Measurements from ENCODE around the gene MORN3. TPM values are rescaled to one million over a fixed set of nuclear protein-coding genes. Genes with fewer than 3 reads are reported as not detected.

Gene MORN3
- total RNA-seq, 1 experiment from 2014 or later = 0.37 TPM

- Mint-ChIP-seq H3K4me1 (peaks cover 29% of the 10 kb centered on the region), H3K27me3 (ENCODE audit: low read depth) (no peaks in the 10 kb centered on the region), H3K4me3 (no peak overlapping the region), H3K9me3 (no peaks in the 10 kb centered on the region), H3K27ac (peak overlapping the region; percentile 60; the same call in 1 of the 2 replicates), H3K36me3 (peaks cover 14% of the 10 kb centered on the region; the same call in 1 of the 2 replicates)
- DNase-seq (ENCODE audit: low spot score) (no peak), ATAC-seq (peak; percentile 16; the same call in 1 of the 2 replicates)
- POLR2A ChIA-PET = interaction anchor here (0.6 to 1.3 kb wide), 3 partner anchors 9 to 58 kb away, joined by 4 to 6 read pairs (median 4); no protein-coding TSS in a partner anchor
- TF ChIP-seq ZNF121 (CRISPR knock-in tag; IDR thresholded peaks at IDR 0.05) (0 out of 2 replicates have a peak, but pooled peaks have one; percentile 25), ZNF317 (CRISPR knock-in tag; IDR thresholded peaks at IDR 0.05; ENCODE audit: borderline replicate concordance, low read depth) (no peak), JAZF1 (CRISPR knock-in tag; IDR thresholded peaks at IDR 0.05) (no peak)
- CTCF ChIA-PET = interaction anchor here (0.6 to 3.8 kb wide), 5 partner anchors 11 to 159 kb away, joined by 3 to 15 read pairs (median 3); partner anchors contain the start of gene ORAI1
Measured at GRCh38 chr12:121637231-121637914, 32.1 kb downstream of the MORN3 start.

GRCh38 chr12:121634836-121635235, 34.6 kb downstream of the MORN3 start:
- DNase-seq (ENCODE audit: low spot score) (no peak), ATAC-seq (no peak)
- POLR2A ChIA-PET = interaction anchor here (1.6 kb wide), 1 partner anchor 52 kb away, joined by 3 read pairs; no protein-coding TSS in a partner anchor
- Mint-ChIP-seq H3K4me3 (no peak overlapping the region), H3K4me1 (peaks cover 51% of the 10 kb centered on the region), H3K36me3 (peaks cover 11% of the 10 kb centered on the region; the same call in 1 of the 2 replicates), H3K27ac (no peak overlapping the region), H3K9me3 (no peaks in the 10 kb centered on the region), H3K27me3 (ENCODE audit: low read depth) (no peaks in the 10 kb centered on the region)
- CTCF ChIA-PET = interaction anchor here (1.2 to 3.8 kb wide), 5 partner anchors 8 to 82 kb away, joined by 3 to 15 read pairs (median 10); partner anchors contain the start of gene ORAI1
- TF ChIP-seq ZNF671 (CRISPR knock-in tag; IDR thresholded peaks at IDR 0.05) (no peak), ATF1 (CRISPR knock-in tag; IDR thresholded peaks at IDR 0.05) (no peak), ZSCAN18 (CRISPR knock-in tag; IDR thresholded peaks at IDR 0.05) (no peak), AR (CRISPR knock-in tag; IDR thresholded peaks at IDR 0.05) (no peak), NFYB (CRISPR knock-in tag; conservative IDR thresholded peaks at IDR 0.05; ENCODE audit: low read depth) (no peak), GRHL2 (CRISPR knock-in tag; IDR thresholded peaks at IDR 0.05; ENCODE audit: insufficient replicate concordance, severe bottlenecking) (no peak), ZNF121 (CRISPR knock-in tag; IDR thresholded peaks at IDR 0.05) (no peak), ZNF425 (CRISPR knock-in tag; conservative IDR thresholded peaks at IDR 0.05) (no peak), MXD4 (CRISPR knock-in tag; IDR thresholded peaks at IDR 0.05; ENCODE audit: borderline replicate concordance) (no peak), ARID4B (CRISPR knock-in tag; IDR thresholded peaks at IDR 0.05; ENCODE audit: borderline replicate concordance) (no peak), GTF2I (CRISPR knock-in tag; conservative IDR thresholded peaks at IDR 0.05) (no peak), SP1 (CRISPR knock-in tag; conservative IDR thresholded peaks at IDR 0.05) (no peak), USF2 (CRISPR knock-in tag; IDR thresholded peaks at IDR 0.05) (no peak), FOXP4 (CRISPR knock-in tag; IDR thresholded peaks at IDR 0.05) (no peak), JAZF1 (CRISPR knock-in tag; IDR thresholded peaks at IDR 0.05) (no peak), ZNF423 (CRISPR knock-in tag; IDR thresholded peaks at IDR 0.05) (no peak), CREB1 (CRISPR knock-in tag; IDR thresholded peaks at IDR 0.05) (no peak)

Data from WTC11 (cell line).